HCT116 (cell line): ENCODE data around the gene CCDC184.

Source experiments
- CEBPB ChIP-seq: IDR thresholded peaks from 2 replicates; pipeline ENCODE4 v1.6.1; 2012; ENCODE audit warnings: low read depth
- CTCF ChIP-seq, 3 experiments: fragments of 200-600 bp in 1 of 3; sonication (generic) in 1 of 3; IDR thresholded peaks in 2 of 3; conservative IDR thresholded peaks in 1 of 3; 2 replicates each; pipeline ENCODE4 v1.5.1; 2012 to 2017; ENCODE audit warnings: low read depth in 2 of 3, low read length in 2 of 3, antibody characterized with exemption in 1 of 3, borderline replicate concordance in 1 of 3, control low read depth in 1 of 3, mild to moderate bottlenecking in 1 of 3, mixed read lengths in 1 of 3, mixed run types in 1 of 3, moderate library complexity in 1 of 3; ENCODE audit not compliant: insufficient read depth in 1 of 3
- EZH2 ChIP-seq: fragments of 200-600 bp; sonication (generic); IDR thresholded peaks from 2 replicates; pipeline ENCODE4 v1.6.1; 2017; ENCODE audit warnings: antibody characterized with exemption, mixed run types
- EZH2phosphoT487 ChIP-seq: fragments of 200-600 bp; IDR thresholded peaks from 2 replicates; pipeline ENCODE4 v1.6.1; 2018; ENCODE audit warnings: antibody characterized with exemption, borderline replicate concordance
- JUND ChIP-seq: IDR thresholded peaks from 2 replicates; pipeline ENCODE4 v1.6.1; 2012
- MAX ChIP-seq: IDR thresholded peaks from 2 replicates; pipeline ENCODE4 v1.6.1; 2012
- POLR2A ChIP-seq: IDR thresholded peaks from 2 replicates; pipeline ENCODE4 v1.7.0; 2011; ENCODE audit warnings: borderline replicate concordance; ENCODE audit not compliant: insufficient read depth, insufficient read length; ENCODE audit errors: extremely low read depth
- POLR2AphosphoS5 ChIP-seq: IDR thresholded peaks from 2 replicates; pipeline ENCODE4 v1.6.1; 2011; ENCODE audit warnings: mild to moderate bottlenecking, low read depth, low read length, moderate library complexity
- RAD21 ChIP-seq: IDR thresholded peaks from 2 replicates; pipeline ENCODE4 v1.6.1; 2012; ENCODE audit warnings: low read depth, mild to moderate bottlenecking
- REST ChIP-seq: IDR thresholded peaks from 2 replicates; pipeline ENCODE4 v1.6.1; 2012; ENCODE audit warnings: low read depth
- SP1 ChIP-seq: IDR thresholded peaks from 2 replicates; pipeline ENCODE4 v1.6.1; 2012; ENCODE audit warnings: low read depth
- ZFX ChIP-seq: fragments of 450-650 bp; IDR thresholded peaks from 2 replicates; pipeline ENCODE4 v1.6.1; 2017

GRCh38 chr12:48179466-48179865, 4.0 kb upstream of the CCDC184 start:
- TF ChIP-seq EZH2phosphoT487 (no peak), POLR2AphosphoS5 (no peak), EZH2 (no peak), RAD21 (no peak), SP1 (no peak), POLR2A (no peak), JUND (no peak), ZFX (no peak), CTCF (IDR thresholded peaks at IDR 0.05 in 2 of 3, conservative IDR thresholded peaks at IDR 0.05 in 1 of 3; ENCODE audit: borderline replicate concordance in 1 of 3, insufficient read depth in 1 of 3, low read depth in 2 of 3, low read length in 2 of 3) (no peak), CEBPB (no peak), REST (no peak), MAX (no peak)
